OCI-LY3 (cell line): ENCODE data around the gene C22orf31.

Experiments used
- CTCF ChIP-seq: fragments of 200-600, 300-600 bp; sonication (generic); IDR thresholded peaks from 2 replicates; pipeline ENCODE4 v1.5.1; 2014; ENCODE audit warnings: antibody characterized with exemption, low read length, low read depth
- EZH2phosphoT487 ChIP-seq: fragments of 200-600 bp; shearing (Covaris generic); IDR thresholded peaks from 2 replicates; pipeline ENCODE4 v1.6.1; 2018; ENCODE audit warnings: antibody characterized with exemption, mixed run types, low read depth

- TF ChIP-seq CTCF = no peak
- no peak for TF ChIP-seq EZH2phosphoT487
Measured at GRCh38 chr22:29065468-29066190, 4.0 kb upstream of the C22orf31 start.
